HG02870 (cell line): Measurements from ENCODE around the gene PRTFDC1.

Experiments used
- ATAC-seq: cut with Tn5 transposase; IDR thresholded peaks from one replicate; pipeline ENCODE4 v1.9.1; 2021; ENCODE audit warnings: mild to moderate bottlenecking, moderate library complexity; ENCODE audit not compliant: unreplicated experiment

PRTFDC1 gene

DNA sequence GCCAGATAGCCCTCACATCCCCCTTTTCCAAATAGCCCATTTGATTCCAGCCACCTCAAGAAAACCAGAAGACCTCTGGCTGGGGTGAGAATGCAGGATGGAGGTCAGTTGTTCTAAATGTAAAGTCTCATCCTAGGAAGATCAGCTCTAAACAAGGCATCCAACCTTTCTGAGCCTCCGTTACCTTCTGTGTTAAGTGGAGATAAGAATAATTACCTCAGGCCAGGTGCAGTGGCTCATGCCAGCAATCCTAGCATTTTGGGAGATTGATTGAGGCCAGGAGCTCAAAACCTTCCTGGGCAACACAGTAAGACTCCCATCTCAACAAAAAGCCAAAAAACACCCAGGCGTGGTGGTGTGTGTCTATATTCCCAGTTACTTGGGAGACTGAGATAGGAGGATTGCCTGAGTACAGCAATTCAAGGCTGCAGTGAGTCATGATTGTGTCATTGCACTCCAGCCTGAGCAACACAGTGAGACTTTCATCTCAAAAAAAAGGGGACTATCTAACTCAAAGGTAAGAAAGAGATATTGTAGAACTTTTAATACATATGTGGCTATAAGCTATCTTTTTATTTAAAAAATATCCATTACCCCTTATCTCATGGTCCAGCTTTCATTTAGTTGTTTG lies 43.5 kb downstream of the PRTFDC1 start:
- ATAC-seq = no peak

- ATAC-seq = no peak
Observed at GRCh38 chr10:24907956-24908355, 44.5 kb downstream of the PRTFDC1 start.

DNA sequence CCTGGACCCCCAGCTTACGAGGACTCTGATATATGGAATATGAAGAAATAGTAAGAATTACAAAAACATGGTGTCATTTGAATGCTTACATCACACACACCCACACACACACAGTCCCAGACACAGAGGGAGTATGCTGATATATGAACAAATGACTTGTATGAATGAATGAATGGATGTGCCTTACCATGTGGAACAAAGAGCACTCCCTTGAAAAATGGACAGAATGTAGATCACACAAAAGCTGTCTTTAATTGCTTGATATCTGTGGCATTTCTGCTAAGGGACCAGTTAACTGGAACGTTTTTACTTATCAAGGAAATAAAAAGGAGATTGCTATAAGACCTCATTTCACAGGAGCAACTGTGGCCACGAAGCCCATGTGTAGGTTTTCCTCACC lies 46.0 kb downstream of the PRTFDC1 start:
- ATAC-seq = no peak

DNA sequence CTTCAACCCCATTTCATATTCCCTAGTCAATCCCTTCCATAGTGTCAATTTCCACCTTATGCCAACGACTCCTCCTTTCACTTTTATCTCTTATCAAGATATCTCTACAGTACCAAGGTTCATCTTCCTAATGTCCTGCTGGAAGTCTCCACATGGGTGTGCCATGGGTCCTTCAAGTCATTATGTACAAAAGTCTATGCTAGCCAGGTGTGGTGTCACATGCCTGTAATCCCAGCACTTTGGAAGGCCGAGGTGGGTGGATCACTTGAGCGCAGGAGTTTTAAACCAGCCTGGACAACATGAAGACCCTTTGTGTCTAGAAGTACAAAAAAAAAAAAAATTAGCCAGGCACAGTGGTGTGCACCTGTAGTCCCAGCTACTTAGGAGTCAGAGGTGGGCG lies 47.6 kb downstream of the PRTFDC1 start:
- ATAC-seq = no peak

- no peak for ATAC-seq
Observed at GRCh38 chr10:24902400-24902728, 50.0 kb downstream of the PRTFDC1 start.

DNA sequence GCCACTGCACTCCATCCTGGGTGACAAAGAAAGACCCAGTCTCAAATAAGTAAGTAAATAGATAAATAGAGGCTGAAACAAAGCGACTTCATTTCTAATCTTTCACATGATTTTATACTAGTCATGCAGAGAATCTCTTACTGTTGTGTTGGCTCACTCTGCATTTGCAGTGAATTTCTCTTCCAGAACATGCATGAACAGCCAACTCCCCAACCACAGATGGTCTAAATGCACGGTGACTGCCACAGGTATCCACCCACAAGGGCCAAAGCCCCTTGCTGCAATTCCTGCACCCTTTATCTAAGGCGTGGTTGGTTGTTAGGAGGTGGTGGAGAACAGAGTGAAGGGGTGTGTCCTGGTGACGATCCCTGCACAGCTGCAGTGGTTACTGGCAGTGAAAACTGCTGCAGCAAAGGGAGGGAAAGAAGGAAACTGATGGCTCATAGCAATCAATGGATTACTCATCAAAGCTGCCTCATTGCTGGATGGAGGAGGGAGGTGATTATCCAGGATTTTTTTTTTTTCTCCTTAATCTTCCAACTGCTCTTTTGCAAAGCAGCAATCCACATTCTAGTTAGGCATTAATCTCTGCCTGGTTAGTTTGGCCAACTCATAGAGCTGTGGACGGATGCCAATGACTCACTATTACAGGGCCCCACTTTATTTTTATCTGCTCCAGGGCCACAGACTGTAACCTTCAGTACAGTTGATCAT lies 50.6 kb downstream of the PRTFDC1 start:
- no peak for ATAC-seq

DNA sequence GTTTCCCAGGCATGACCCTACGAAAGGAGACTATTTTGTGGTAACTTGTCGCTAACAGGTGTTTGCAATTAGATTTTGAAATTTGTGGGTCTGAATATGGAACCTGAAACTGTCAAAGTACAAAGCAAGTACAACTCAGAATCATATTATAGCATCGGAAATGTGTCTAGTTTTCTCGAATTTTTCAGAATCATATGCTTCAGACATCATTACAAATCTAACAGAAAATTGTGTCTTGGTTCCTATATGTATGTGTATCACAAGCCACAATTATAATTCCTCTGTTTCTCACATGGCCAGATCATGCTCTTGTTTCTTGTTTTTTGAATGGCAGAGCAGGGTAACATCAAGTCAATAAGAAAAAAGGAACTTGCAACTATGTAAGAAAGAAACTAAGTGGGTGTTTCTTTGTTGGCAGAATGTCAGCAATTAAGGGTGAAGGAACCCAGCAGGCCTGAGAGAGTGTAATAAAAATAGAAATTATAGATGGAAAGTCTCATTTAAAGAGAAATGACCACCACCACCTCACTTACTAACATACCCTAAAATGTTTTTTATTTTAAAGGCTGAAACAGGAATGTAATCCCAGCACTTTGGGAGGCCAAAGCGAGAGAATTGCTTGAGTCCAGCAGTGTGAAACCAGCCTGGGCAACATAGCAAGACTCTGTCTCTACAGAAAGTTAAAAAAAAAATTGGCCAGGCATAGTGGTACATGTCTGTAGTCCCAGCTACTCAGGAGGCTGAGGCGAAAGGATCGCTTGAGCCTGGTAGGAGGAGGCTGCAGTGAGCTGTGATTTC lies 51.3 kb downstream of the PRTFDC1 start:
- ATAC-seq = peak; percentile 82

GRCh38 chr10:24899571-24899970 lies 52.8 kb downstream of the PRTFDC1 start:
- no peak for ATAC-seq

DNA sequence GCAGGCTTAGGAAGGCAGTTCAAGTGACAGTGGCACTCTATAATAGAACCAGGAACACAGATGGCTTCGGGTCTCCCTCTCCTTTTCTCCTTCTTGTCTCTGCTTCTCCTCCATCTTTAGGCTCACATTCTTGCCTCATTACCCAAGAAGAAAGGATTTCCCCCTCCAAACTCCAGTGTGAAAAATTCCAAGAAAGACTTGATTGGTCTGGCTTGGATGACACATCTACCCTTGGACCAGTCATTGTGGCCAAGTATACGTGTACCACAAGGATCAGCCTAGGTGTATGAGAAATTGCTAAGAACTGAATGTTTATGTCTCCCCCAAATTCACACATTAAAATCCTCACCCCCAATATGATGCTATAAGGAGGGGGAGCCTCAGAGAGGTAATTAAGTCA lies 53.9 kb downstream of the PRTFDC1 start:
- no peak for ATAC-seq

DNA sequence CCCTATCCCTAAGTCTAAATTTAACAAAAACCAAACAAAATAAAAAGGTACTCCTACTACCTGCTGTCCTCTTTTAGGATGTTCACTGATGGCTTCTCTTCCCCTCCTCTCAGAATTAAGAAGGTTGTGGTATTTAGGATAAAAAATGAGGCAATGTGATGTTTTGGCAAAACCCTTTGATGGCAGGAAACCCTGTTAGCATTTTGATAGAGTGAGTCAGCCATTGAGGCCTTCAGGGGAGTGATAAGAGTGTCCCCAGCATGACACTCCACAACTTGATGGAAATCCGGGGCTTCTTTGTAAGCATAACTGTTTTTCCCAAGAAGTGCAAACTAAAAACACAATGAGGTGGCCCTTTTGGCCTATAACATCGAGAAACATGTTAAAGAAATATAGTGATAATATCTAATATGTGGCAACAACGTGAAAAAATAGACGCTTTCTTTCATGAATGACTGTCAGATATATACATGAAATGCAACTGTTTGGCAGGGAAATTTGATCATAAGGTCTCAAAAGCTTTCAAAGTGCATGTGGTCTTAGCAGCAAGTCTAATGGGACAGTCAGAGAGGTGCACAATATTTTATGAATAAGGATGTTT lies 55.0 kb downstream of the PRTFDC1 start:
- no peak for ATAC-seq

DNA sequence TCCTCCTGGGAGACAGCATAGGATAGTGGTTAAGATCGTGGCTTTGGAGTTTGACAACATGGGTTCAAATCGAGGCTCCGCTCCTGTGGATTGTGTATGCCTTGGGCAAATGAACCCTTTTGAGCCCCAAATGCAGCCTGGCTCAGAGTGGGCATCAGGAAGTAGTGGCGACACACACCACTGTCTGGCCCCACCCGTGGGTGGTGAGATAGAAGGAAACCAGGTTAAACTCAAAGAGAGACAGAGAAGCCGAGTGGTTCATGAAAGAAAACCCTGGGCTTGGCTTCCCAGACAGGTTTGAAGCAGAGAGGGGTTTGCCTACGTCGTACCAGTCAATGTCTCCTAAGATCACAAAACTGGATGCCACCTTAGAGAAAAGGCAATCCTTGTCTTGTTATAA lies 57.7 kb downstream of the PRTFDC1 start:
- no peak for ATAC-seq

DNA sequence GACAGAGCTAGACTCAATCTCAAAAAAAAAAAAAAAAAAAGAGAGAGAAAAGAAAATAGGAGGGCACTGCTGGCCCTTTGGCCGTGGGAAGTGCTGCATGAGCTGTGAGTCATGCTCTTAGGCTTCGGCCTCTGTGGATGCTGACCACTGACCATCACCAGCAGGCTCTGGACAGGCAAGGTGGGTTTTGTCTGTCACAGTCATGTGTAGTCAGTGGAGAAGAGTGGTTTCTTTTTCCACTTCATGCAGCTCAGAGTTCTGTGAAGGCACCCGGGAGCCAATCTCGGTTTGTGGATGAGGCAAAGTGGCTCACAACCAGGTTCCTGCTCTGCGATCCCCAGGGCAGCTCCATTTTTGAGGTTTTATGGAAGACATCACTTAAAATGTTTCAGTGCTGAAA lies 58.1 kb downstream of the PRTFDC1 start:
- no peak for ATAC-seq

DNA sequence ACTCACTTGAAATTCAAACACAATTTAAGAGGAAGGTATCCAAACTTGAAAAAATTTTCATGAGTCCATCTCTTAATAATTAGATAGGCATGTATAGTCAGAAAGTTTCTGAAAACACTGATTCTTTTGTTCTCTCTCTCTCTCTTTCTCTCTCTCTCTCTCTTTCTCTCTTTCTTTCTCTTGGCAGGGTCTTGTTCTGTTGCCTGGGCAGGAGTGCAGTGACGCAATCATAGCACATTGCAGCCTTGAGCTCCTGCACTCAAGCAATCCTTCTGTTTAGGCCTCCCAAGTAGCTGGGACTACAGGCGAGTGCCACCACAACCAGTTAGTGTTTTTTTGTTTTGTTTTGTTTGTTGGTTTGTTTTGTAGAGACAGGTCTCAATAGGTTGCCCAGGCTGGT lies 59.3 kb downstream of the PRTFDC1 start:
- no peak for ATAC-seq

- no peak for ATAC-seq
Observed at GRCh38 chr10:24891823-24892222, 60.6 kb downstream of the PRTFDC1 start.

DNA sequence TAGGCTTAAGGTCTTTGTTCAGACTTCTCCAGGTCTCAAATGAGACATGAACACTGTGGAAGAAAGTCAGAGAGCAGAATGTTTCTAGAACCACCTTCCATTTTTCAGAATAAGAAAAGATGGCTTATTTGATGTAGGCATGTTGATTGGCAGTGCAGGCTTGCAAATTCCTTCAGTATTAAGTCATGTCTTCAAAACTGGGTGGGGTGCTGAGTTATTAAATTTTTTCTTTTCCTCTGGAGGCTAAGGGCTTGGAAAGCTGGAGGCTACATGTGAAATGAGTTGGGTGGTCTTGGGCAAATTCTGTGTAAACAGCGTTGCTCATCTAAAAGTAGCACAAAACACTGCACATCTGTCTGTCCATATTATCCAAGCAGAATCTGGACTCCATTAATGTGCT lies 62.8 kb downstream of the PRTFDC1 start:
- ATAC-seq = no peak

DNA sequence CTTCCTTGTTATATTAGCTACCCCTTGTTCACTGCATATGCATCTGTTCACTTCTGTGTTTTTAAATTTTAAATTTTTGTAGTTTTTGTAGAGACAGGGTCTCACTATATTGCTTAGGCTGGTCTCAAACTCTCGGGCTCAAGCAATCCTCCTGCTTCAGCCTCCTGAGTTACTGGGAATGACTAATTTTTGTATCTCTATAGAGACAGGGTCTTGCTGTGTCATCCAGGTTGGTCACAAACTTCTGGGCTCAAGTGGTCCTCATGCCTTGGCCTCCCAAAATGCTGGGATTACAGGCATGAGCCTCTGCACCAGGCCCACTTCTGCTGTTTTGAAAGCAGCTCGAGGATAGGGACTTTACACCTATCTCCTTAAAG lies 64.6 kb downstream of the PRTFDC1 start:
- ATAC-seq = peak; percentile 2

- ATAC-seq = no peak
Observed at GRCh38 chr10:24886290-24886680, 66.1 kb downstream of the PRTFDC1 start.

- no peak for ATAC-seq
Observed at GRCh38 chr10:24885551-24886289, 66.7 kb downstream of the PRTFDC1 start.

DNA sequence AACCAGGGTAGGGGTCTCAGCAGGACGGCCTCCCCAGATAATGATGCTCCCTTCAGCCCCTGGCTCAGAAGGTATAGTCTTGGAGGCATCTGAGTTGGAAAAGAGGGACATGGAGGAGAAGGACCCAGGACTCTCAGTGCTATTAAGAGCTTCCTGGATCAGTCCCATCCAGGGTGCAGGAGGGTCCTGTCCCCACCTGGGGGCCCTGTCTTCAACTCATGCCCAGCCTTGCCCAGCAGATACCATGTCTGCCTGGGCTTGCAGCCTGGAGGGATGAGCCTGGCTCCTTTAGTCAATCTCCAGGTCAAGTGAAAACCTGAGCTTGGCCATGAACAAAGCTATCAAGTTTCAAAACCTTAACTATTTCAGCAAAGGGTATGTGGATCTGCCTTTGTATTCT lies 67.6 kb downstream of the PRTFDC1 start:
- no peak for ATAC-seq

DNA sequence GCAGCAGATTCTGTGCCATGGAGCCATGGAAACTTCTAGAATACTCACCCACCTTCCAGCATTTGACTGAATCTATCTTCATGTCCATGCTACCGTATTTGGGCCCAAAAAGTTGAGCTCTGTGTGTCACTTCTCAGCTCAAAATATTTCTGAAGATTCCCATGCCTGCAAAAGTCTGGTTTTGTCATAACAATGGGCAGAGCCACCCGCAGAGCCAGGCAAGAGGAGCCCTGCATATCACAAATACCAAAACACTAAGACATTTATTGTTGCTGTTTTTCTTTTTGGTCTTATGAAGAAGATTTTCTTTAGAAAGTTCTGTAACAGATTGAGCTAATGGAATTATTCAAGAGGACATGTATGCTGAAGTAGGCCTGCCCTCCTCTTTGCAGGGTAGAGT lies 68.1 kb downstream of the PRTFDC1 start:
- no peak for ATAC-seq

DNA sequence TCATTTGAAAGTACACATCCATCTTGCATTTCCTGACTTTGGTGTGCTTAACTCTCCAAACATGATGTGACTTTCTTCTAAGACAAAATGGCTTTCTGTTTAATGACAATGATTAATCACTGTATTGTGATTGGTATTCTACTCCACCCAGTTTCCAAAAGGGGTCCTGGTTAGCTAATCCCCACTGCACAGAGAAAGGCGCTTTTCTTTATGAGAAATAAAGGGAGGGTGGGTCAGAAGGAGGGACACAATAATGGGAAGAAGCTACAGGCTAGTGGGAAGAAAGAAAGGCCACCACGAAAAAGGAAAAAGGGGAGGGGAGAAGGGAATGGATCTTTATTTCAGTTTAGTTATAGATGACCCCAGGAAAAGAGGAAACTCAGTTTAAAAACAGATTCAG lies 69.2 kb downstream of the PRTFDC1 start:
- ATAC-seq = no peak
